BE2C (cell line): ENCODE results near the gene UBXN7.
"Not testable (repeated sequence)": the region's sequence is repeated elsewhere in the genome, so short reads cannot be mapped to it uniquely, and the experiment has no call there.

ENCODE experiments used
- DNase-seq: peaks from one replicate; pipeline ENCODE4 v3.0.0-alpha.2; 2020
- H3K27me3 ChIP-seq: fragments of 250-450 bp; sonication (Bioruptor Pico); 2 replicates; pipeline ENCODE4 v1.5.1; 2020; ENCODE audit warnings: mild to moderate bottlenecking
- H3K36me3 ChIP-seq: fragments of 250-450 bp; sonication (Bioruptor Pico); 2 replicates; pipeline ENCODE4 v1.5.1; 2020; ENCODE audit warnings: mild to moderate bottlenecking
- H3K4me1 ChIP-seq: fragments of 250-450 bp; sonication (Bioruptor Pico); 2 replicates; pipeline ENCODE4 v1.5.1; 2020
- H3K4me3 ChIP-seq: 2 replicates; pipeline ENCODE4 v1.5.1; 2011; ENCODE audit warnings: low read depth, low read length
- H3K9me3 ChIP-seq: fragments of 250-450 bp; sonication (Bioruptor Pico); 2 replicates; pipeline ENCODE4 v1.5.1; 2020
- CTCF ChIP-seq: IDR thresholded peaks from 2 replicates; pipeline ENCODE4 v1.5.1; 2012; ENCODE audit warnings: mild to moderate bottlenecking, low read depth, low read length

The UBXN7 gene

GRCh38 chr3:196463478-196463756 lies 31.2 kb upstream of the UBXN7 start:
- no peaks in the 10 kb centered on the region for H3K9me3 ChIP-seq
- no peak for TF ChIP-seq CTCF
- H3K4me1 ChIP-seq: no peaks in the 10 kb centered on the region
- H3K36me3 ChIP-seq: peaks cover 5% of the 10 kb centered on the region
- no peak overlapping the region for H3K4me3 ChIP-seq
- no peaks in the 10 kb centered on the region for H3K27me3 ChIP-seq
- no peak for DNase-seq

GRCh38 chr3:196462680-196463477 lies 30.7 kb upstream of the UBXN7 start:
- H3K4me1 ChIP-seq, DNase-seq, H3K4me3 ChIP-seq, H3K9me3 ChIP-seq, H3K27me3 ChIP-seq, H3K36me3 ChIP-seq: not testable (repeated sequence)

GRCh38 chr3:196458063-196458462 lies 25.8 kb upstream of the UBXN7 start:
- Histone ChIP-seq H3K4me3 (no peak overlapping the region), H3K27me3 (no peaks in the 10 kb centered on the region), H3K36me3 (no peaks in the 10 kb centered on the region), H3K4me1 (no peaks in the 10 kb centered on the region), H3K9me3 (no peaks in the 10 kb centered on the region)
- TF ChIP-seq CTCF: no peak
- DNase-seq: no peak

GRCh38 chr3:196457470-196457869 lies 25.2 kb upstream of the UBXN7 start:
- not testable (repeated sequence) for H3K36me3 ChIP-seq, H3K27me3 ChIP-seq, DNase-seq, H3K4me3 ChIP-seq, H3K4me1 ChIP-seq, H3K9me3 ChIP-seq

- Histone ChIP-seq H3K27me3 (no peaks in the 10 kb centered on the region), H3K9me3 (no peaks in the 10 kb centered on the region), H3K4me3 (no peak overlapping the region), H3K4me1 (no peaks in the 10 kb centered on the region), H3K36me3 (no peaks in the 10 kb centered on the region)
- no peak for DNase-seq
- TF ChIP-seq CTCF: no peak
Observed at GRCh38 chr3:196454935-196455334, 22.7 kb upstream of the UBXN7 start.

GRCh38 chr3:196445391-196445790 lies 13.2 kb upstream of the UBXN7 start:
- H3K9me3 ChIP-seq, H3K4me1 ChIP-seq, H3K36me3 ChIP-seq, H3K4me3 ChIP-seq, H3K27me3 ChIP-seq: not testable (repeated sequence)
- peak; percentile 48 for TF ChIP-seq CTCF
- DNase-seq: peak; percentile 33

- H3K27me3 ChIP-seq: no peaks in the 10 kb centered on the region
- no peak overlapping the region for H3K4me3 ChIP-seq
- no peak for DNase-seq
- no peak for TF ChIP-seq CTCF
- peaks cover 3% of the 10 kb centered on the region for H3K4me1 ChIP-seq
- H3K9me3 ChIP-seq: no peaks in the 10 kb centered on the region
- no peaks in the 10 kb centered on the region for H3K36me3 ChIP-seq
Observed at GRCh38 chr3:196444500-196444894, 12.3 kb upstream of the UBXN7 start.
